NT2/D1 (cell line): ENCODE measurements around the gene RHBDL3.

Source experiments
- DNase-seq: peaks from one replicate; pipeline ENCODE4 v3.0.0-alpha.2; 2011; ENCODE audit warnings: low read depth, low spot score
- H3K27me3 ChIP-seq: 2 replicates; pipeline ENCODE4 v1.6.0; 2011; ENCODE audit warnings: mild to moderate bottlenecking; ENCODE audit not compliant: insufficient read length, insufficient read depth
- H3K36me3 ChIP-seq: 2 replicates; pipeline ENCODE4 v1.6.1; 2011; ENCODE audit warnings: mild to moderate bottlenecking, low read length, mixed read lengths; ENCODE audit not compliant: insufficient read depth, insufficient read length
- H3K4me1 ChIP-seq: 2 replicates; pipeline ENCODE4 v1.5.1; 2011; ENCODE audit not compliant: insufficient read depth, insufficient read length
- H3K4me3 ChIP-seq: 2 replicates; pipeline ENCODE4 v1.5.1; 2011; ENCODE audit warnings: low read depth; ENCODE audit not compliant: insufficient read length
- H3K9ac ChIP-seq: 2 replicates; pipeline ENCODE4 v1.6.0; 2011; ENCODE audit warnings: low read depth; ENCODE audit not compliant: insufficient read length
- H3K9me3 ChIP-seq: 2 replicates; pipeline ENCODE4 v1.5.1; 2011; ENCODE audit warnings: mild to moderate bottlenecking, low read length; ENCODE audit not compliant: insufficient read depth
- SUZ12 ChIP-seq: IDR thresholded peaks from 2 replicates; pipeline ENCODE4 v1.6.1; 2011; ENCODE audit not compliant: insufficient read length, insufficient read depth; ENCODE audit errors: extremely low read depth
- YY1 ChIP-seq: IDR thresholded peaks from 2 replicates; pipeline ENCODE4 v1.6.1; 2011; ENCODE audit not compliant: insufficient read length, insufficient read depth
- ZNF274 ChIP-seq: IDR thresholded peaks from 2 replicates; pipeline ENCODE4 v1.6.1; 2011; ENCODE audit warnings: mild to moderate bottlenecking, low read depth, low read length

The RHBDL3 gene

GRCh38 chr17:32355649-32356377, 90.2 kb downstream of the RHBDL3 start:
- Histone ChIP-seq H3K4me1 (peaks cover 3% of the 10 kb centered on the region), H3K36me3 (peaks cover 86% of the 10 kb centered on the region), H3K4me3 (no peak overlapping the region), H3K9me3 (no peaks in the 10 kb centered on the region), H3K9ac (no peak overlapping the region), H3K27me3 (no peaks in the 10 kb centered on the region)
- no peak for TF ChIP-seq ZNF274
- no peak for TF ChIP-seq SUZ12
- TF ChIP-seq YY1: no peak
- no peak for DNase-seq

- H3K9ac ChIP-seq: no peak overlapping the region
- no peaks in the 10 kb centered on the region for H3K9me3 ChIP-seq
- H3K4me3 ChIP-seq: no peak overlapping the region
- H3K4me1 ChIP-seq: peaks cover 3% of the 10 kb centered on the region
- no peak for TF ChIP-seq ZNF274
- TF ChIP-seq YY1: no peak
- TF ChIP-seq SUZ12: no peak
- no peak for DNase-seq
- H3K36me3 ChIP-seq: peaks cover 91% of the 10 kb centered on the region
- H3K27me3 ChIP-seq: no peaks in the 10 kb centered on the region
Measured at GRCh38 chr17:32356378-32356743, 90.7 kb downstream of the RHBDL3 start.

GRCh38 chr17:32356750-32357149, 91.1 kb downstream of the RHBDL3 start:
- no peak overlapping the region for H3K9ac ChIP-seq
- DNase-seq: no peak
- TF ChIP-seq YY1 (no peak), SUZ12 (no peak), ZNF274 (no peak)
- peaks cover 3% of the 10 kb centered on the region for H3K4me1 ChIP-seq
- no peak overlapping the region for H3K4me3 ChIP-seq
- H3K27me3 ChIP-seq: no peaks in the 10 kb centered on the region
- peaks cover 91% of the 10 kb centered on the region for H3K36me3 ChIP-seq
- no peaks in the 10 kb centered on the region for H3K9me3 ChIP-seq

GRCh38 chr17:32357615-32358014, 92.0 kb downstream of the RHBDL3 start:
- DNase-seq: no peak
- Histone ChIP-seq H3K36me3 (peaks cover 92% of the 10 kb centered on the region), H3K9me3 (no peaks in the 10 kb centered on the region), H3K4me1 (peaks cover 3% of the 10 kb centered on the region), H3K4me3 (no peak overlapping the region), H3K9ac (no peak overlapping the region), H3K27me3 (no peaks in the 10 kb centered on the region)
- TF ChIP-seq ZNF274 (no peak), SUZ12 (no peak), YY1 (no peak)

- TF ChIP-seq YY1: no peak
- TF ChIP-seq SUZ12: no peak
- no peak for TF ChIP-seq ZNF274
- no peaks in the 10 kb centered on the region for H3K27me3 ChIP-seq
- H3K36me3 ChIP-seq: peaks cover 92% of the 10 kb centered on the region
- no peak overlapping the region for H3K4me3 ChIP-seq
- DNase-seq: no peak
- H3K9ac ChIP-seq: no peak overlapping the region
- no peaks in the 10 kb centered on the region for H3K9me3 ChIP-seq
- H3K4me1 ChIP-seq: no peaks in the 10 kb centered on the region
Measured at GRCh38 chr17:32361270-32361669, 95.6 kb downstream of the RHBDL3 start.

GRCh38 chr17:32370426-32370825, 104.8 kb downstream of the RHBDL3 start:
- no peak for TF ChIP-seq YY1
- no peak for TF ChIP-seq ZNF274
- no peak for TF ChIP-seq SUZ12
- Histone ChIP-seq H3K9ac (no peak overlapping the region), H3K4me1 (no peaks in the 10 kb centered on the region), H3K9me3 (no peaks in the 10 kb centered on the region), H3K27me3 (no peaks in the 10 kb centered on the region), H3K36me3 (peaks cover 89% of the 10 kb centered on the region), H3K4me3 (no peak overlapping the region)
- DNase-seq: no peak
